GM12875 (cell line): ENCODE results near the gene SLC3A2.

Source experiments
- H3K4me3 ChIP-seq: one replicate; pipeline ENCODE4 v1.5.1; 2011; ENCODE audit warnings: low read depth, low read length, control low read depth
- TF ChIP-seq, protein P1 (sequence below): IDR thresholded peaks from 2 replicates; pipeline ENCODE4 v1.5.1; 2011; ENCODE audit warnings: low read depth, mild to moderate bottlenecking, control low read depth, inconsistent platforms, low read length, moderate library complexity, borderline replicate concordance; ENCODE audit not compliant: insufficient read depth

The SLC3A2 gene

DNA sequence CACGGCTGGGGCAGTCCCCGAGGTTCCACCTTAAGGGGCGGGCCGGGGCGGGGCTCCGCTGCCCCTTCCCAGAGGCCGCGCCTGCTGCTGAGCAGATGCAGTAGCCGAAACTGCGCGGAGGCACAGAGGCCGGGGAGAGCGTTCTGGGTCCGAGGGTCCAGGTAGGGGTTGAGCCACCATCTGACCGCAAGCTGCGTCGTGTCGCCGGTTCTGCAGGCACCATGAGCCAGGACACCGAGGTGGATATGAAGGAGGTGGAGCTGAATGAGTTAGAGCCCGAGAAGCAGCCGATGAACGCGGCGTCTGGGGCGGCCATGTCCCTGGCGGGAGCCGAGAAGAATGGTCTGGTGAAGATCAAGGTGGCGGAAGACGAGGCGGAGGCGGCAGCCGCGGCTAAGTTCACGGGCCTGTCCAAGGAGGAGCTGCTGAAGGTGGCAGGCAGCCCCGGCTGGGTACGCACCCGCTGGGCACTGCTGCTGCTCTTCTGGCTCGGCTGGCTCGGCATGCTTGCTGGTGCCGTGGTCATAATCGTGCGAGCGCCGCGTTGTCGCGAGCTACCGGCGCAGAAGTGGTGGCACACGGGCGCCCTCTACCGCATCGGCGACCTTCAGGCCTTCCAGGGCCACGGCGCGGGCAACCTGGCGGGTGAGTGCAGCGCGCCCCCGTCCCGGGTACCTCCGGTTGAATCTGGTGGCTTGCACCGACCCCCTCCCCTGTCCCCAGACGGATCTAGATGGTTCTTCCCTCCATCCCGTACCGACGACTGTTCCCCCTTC, at the start of gene SLC3A2:
Gene SLC3A2, plus strand, starts transcription at position 94 of the 776 bp plus-strand sequence. Its CDS starts 128 bp downstream, at position 222.
- peak within 1 kb of the TSS; percentile 99 for H3K4me3 ChIP-seq
- TF ChIP-seq, protein P1, sequence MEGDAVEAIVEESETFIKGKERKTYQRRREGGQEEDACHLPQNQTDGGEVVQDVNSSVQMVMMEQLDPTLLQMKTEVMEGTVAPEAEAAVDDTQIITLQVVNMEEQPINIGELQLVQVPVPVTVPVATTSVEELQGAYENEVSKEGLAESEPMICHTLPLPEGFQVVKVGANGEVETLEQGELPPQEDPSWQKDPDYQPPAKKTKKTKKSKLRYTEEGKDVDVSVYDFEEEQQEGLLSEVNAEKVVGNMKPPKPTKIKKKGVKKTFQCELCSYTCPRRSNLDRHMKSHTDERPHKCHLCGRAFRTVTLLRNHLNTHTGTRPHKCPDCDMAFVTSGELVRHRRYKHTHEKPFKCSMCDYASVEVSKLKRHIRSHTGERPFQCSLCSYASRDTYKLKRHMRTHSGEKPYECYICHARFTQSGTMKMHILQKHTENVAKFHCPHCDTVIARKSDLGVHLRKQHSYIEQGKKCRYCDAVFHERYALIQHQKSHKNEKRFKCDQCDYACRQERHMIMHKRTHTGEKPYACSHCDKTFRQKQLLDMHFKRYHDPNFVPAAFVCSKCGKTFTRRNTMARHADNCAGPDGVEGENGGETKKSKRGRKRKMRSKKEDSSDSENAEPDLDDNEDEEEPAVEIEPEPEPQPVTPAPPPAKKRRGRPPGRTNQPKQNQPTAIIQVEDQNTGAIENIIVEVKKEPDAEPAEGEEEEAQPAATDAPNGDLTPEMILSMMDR, result peak; percentile 90

DNA sequence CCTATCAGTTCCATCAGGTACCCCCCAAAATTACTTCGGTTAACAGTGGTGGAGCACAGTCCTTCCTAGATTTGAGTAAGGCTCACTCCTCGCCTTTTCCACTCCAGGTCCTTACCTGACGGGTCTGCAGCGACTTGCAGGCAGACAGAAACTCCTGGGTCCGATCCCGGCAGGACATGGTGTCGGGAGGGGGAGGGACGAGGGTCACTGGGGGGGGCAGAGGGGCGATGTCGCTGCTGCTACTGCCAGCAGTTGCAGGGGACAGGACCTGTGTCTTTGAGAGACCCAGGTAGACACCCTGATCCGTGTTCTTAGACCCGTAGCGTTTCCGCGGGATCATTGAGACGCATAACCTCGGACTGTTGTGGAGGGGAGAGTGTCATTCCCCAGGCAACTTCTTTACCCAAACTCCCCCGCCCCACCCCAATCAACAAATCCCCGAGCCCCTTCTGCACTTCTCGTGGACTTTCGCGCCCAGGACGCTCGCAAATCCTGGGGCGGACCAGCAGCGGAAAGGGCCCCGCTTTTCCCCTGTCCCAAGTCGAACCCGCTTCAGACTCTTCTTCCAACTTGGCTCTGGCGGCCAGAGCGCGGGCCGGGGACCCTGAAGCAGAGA, 49.7 kb upstream of the SLC3A2 start:
- H3K4me3 ChIP-seq, result peak overlapping the region; percentile 68
- TF ChIP-seq, protein P1, result no peak

DNA sequence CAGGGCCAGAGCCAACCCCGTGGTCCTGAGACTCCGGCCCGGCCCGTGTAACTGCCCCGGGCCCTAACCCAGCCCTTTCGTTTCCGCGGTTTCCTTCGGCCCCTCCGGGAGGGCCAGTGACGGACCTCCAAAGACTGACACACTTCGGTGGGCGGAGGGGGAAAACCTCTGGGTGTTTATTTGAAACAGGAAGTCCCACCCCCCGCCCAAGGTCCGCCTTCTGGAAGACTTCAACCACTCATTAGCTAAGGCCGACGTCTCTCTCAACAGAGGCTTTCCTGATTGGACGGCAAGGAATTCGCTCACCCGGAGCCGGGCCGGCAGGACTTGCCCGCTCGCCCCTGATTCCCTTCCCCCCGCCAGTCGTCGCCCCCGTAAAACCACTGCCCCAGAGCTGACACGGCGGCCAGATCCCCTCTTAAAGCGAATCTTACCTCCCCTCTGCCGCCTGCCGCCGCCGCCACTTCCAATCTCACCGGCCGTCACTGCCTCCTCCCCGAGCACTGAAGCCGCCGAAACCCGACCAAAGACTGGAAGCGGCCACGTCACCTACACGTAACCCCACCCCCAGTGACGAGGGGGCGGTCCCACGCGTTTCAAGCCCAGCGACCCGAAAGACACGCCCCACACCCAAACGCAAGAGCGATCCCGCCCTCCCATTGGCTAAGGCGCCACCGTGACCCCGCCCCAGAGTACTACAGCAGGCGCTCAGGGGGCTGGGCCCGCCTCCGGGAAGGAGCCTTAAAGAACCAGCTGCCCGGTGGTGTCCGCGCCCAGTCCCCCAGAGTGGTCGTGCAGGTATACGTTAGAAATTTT, 49.0 kb upstream of the SLC3A2 start, which contains the start of gene STX5:
Gene STX5, minus strand, starts transcription at position 532 of the 816 bp plus-strand sequence. CDS start 808 bp downstream, outside the sequence.
- TF ChIP-seq, protein P1, result no peak
- H3K4me3 ChIP-seq, result peak within 1 kb of the TSS; percentile 68

DNA sequence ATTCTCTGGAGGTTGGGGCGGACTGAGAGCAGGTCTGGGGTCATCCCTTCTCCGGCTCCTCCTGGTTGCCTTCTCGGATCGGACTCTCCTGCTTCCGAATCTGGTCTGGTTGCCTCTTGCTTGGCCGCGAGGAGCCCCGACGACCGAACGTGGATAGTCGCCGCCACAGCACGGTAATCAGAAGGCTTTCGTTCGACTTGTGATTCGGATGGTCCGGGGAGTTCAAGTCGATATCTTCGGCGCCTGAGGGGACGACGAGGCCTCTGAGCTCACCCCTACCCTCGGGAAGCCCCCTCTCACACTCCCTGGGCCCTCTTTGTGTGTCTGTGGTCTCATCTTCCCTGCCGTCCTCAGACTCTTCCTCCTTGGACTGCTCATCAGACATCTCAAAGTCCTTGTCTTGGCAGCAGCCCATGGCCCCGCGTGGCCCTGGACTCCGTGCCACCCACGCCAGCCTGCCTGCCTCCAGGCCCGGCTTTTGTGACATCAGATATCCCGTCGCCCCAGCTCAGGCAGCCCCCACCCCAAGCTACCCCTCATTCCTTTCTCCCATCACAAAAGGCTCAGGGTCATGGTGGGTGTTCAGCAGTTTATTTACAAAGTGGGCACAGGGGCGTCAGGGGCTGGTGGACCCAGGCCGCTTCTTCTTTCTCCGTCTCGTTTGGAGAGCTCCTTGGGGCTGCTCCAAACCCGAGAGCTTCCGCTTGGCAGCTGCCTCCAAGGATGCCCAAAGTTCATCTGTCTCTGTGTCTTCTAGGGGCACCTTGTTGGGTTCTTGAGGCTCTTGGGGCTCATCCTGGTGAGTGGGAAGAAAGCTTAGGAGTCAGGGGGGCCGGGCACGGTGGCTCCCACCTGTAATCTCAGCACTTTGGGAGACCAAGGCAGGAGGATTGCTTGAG, 48.1 kb upstream of the SLC3A2 start, which contains the start of gene TEX54:
Gene TEX54, minus strand, starts transcription at position 506 of the 899 bp plus-strand sequence.
- H3K4me3 ChIP-seq, result peak within 1 kb of the TSS; percentile 68
- TF ChIP-seq, protein P1, result no peak

DNA sequence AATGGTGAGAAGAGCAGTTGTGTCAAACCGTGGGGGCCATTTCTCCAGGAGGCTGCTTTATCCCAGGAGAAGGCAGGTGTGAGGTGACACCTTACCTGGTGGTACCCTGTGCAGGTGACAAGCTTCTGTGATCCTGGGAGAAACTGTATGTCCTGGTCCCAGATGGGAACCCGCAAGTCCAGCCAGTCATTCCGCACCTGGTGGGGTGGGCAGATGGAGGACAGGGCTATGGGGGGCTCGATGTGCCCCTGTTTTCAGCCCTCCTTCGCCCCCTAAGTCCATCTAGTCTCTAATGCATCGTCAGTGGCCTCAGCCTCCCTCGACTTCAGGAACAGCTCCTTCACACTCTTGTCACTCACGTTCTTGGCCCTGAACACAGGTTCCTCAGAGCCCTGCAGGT, 45.4 kb upstream of the SLC3A2 start:
- no peak overlapping the region for H3K4me3 ChIP-seq
- TF ChIP-seq, protein P1, result no peak

DNA sequence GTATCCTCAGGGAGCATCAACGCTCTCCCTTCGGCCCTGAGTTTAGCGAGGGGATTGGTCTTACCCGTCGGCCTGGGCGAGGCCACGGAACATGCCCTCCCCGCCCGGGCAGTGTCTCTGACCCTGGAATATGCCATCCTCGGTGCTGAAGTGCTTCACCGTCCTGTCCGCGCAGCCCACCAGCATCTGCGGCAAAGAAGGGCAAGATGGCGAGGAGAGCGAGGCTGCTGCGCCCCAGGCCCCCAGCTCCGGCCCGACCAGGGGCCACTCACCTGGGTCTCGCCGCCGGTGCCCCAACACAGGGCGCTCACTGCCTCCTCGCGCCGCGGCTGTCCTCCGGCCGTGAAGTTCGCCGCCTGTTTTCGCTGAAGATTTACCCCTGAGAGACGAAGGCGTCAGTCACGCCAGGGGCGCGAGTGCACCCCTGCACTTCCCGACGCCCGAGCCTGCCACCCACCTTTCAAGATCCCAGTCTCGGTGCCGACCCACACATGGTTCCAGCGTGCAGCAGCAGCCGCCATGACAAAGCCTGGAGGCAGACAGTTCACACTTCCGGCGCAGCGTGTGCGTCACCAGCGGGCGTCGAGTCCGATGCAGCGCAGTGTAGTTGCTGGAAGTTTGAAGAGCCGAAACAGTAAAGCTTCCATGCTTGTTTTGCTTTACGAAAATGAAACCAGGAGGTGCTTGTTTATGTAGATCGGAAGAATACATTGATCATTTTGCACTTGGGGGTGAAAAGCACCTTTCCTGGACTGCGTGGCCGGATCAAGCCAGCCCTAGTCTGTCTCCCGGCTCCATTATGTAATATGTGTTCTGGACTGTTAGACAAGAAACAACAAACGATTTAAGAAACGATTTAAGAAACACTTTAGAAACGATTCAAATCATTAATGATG, 41.4 kb upstream of the SLC3A2 start, which contains the start of gene WDR74:
Gene WDR74, minus strand, starts transcription at position 541 of the 896 bp plus-strand sequence. Its CDS starts 20 bp downstream, at position 521.
- H3K4me3 ChIP-seq, result peak within 1 kb of the TSS; percentile 77
- TF ChIP-seq, protein P1, result no peak

DNA sequence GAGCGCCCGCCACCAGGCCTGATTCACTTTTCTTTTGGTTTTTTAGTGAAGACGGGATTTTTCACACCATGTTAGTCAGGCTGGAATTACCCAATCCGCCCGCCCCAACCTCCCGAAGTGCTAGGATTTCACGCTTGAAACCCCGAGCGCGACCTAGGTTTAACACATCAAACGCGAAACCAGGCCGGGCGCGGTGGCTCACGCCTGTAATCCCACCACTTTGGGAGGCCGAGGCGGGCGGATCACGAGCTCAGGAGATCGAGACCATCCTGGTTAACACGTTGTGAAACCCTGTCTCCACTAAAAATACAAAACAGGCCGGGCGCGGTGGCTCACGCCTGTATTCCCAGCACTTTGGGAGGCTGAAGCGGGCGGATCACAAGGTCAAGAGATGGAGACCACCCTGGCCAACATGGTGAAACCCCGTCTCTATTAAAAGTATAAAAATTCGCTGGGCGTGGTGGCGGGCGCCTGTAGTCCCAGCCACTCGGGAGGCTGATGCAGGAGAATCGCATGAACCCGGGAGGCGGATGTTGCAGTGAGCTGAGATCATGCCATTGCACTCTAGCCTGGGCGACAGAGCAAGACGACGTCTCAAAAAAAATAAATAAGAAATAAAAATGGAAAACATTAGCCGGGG, 39.9 kb upstream of the SLC3A2 start:
- peak overlapping the region; percentile 77 for H3K4me3 ChIP-seq
